ENCODE data around the gene KCNK6.

KCNK6 gene

GRCh38 chr19:38298821-38299680, 20.6 kb upstream of the KCNK6 start:
- DNase-seq: no peak

- no peak for DNase-seq
Measured at GRCh38 chr19:38303517-38304351, 15.9 kb upstream of the KCNK6 start, which contains the start of gene C19orf33. Gene C19orf33, plus strand, starts transcription at chr19:38304251. Its CDS starts 11 bp downstream, at chr19:38304262.

- no peak for DNase-seq
Measured at GRCh38 chr19:38304352-38304865, 15.2 kb upstream of the KCNK6 start.

GRCh38 chr19:38304866-38305429, 14.7 kb upstream of the KCNK6 start:
- DNase-seq: no peak

- no peak for DNase-seq
Measured at GRCh38 chr19:38306236-38306635, 13.4 kb upstream of the KCNK6 start.

- DNase-seq: no peak
Measured at GRCh38 chr19:38307076-38307475, 12.6 kb upstream of the KCNK6 start.

- no peak for DNase-seq
Measured at GRCh38 chr19:38307597-38307996, 12.0 kb upstream of the KCNK6 start.

- no peak for DNase-seq
Measured at GRCh38 chr19:38308006-38308766, 11.5 kb upstream of the KCNK6 start.

- no peak for DNase-seq
Measured at GRCh38 chr19:38308926-38309614, 10.6 kb upstream of the KCNK6 start.

GRCh38 chr19:38309615-38310278, 9.9 kb upstream of the KCNK6 start:
- DNase-seq: no peak

- no peak for DNase-seq
Measured at GRCh38 chr19:38310279-38310670, 9.4 kb upstream of the KCNK6 start.

- no peak for DNase-seq
Measured at GRCh38 chr19:38310986-38311385, 8.7 kb upstream of the KCNK6 start.

- DNase-seq: peak; percentile 82
Measured at GRCh38 chr19:38315657-38316476, 3.8 kb upstream of the KCNK6 start, which contains the start of gene YIF1B. Gene YIF1B, minus strand, starts transcription at chr19:38315947. Its CDS starts 30 bp downstream, at chr19:38315917.

GRCh38 chr19:38316477-38317067, 3.1 kb upstream of the KCNK6 start:
- DNase-seq: no peak

- DNase-seq: no peak
Measured at GRCh38 chr19:38317104-38317612, 2.5 kb upstream of the KCNK6 start.

GRCh38 chr19:38318660-38319059, 985 bp upstream of the KCNK6 start:
- DNase-seq: no peak

- no peak for DNase-seq
Measured at GRCh38 chr19:38320969-38321339, 1.3 kb downstream of the KCNK6 start.

GRCh38 chr19:38321646-38322196, 2.1 kb downstream of the KCNK6 start:
- DNase-seq: no peak

- no peak for DNase-seq
Measured at GRCh38 chr19:38323291-38323690, 3.6 kb downstream of the KCNK6 start.
